HG03442 (cell line): ENCODE results near the gene MSMP.
A peak's percentile ranks its signal among the peaks of the same experiment; 100 is the strongest.

Experiments used
- ATAC-seq: cut with Tn5 transposase; IDR thresholded peaks from one replicate; pipeline ENCODE4 v1.9.1; 2021; ENCODE audit warnings: mild to moderate bottlenecking, moderate library complexity; ENCODE audit not compliant: unreplicated experiment

Gene MSMP

DNA sequence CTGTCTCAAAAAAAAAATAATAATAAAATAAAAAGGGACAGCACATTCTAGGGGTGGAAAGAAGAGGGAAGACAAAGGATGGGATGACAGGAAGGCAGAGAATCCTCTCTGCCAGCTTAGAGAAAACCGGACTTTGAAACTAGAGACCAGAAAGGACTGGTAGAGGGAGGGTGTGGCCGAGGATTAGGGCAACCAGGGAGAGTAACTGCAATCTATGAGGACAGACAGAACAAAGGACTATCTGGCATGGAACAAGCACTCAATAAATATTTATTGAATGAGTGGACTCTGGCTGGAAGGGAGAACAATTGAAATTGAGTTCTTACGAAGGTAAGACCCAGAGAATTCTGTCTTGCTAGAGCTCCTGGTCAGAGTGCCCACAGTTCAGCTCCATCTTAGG lies 7.5 kb downstream of the MSMP start:
- no peak for ATAC-seq

DNA sequence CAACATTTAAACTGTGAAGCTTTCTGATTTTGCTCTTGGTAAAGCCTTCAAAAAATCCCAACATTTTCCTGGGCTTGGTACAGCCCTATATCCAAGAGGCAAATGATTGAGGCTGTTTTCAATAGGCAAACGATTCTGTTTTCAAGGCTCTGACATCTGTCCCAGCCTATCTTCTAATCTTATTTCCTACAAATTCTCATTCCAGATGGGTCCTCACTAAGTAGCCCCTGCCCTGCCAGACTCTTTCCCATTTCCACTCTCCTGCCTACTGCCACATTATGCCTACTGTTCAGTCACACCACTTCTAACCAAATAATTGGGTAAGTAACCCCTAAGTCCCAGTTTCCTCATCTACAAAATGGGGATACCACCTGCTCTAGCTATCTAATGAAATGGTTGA lies 8.5 kb downstream of the MSMP start:
- ATAC-seq, result no peak

DNA sequence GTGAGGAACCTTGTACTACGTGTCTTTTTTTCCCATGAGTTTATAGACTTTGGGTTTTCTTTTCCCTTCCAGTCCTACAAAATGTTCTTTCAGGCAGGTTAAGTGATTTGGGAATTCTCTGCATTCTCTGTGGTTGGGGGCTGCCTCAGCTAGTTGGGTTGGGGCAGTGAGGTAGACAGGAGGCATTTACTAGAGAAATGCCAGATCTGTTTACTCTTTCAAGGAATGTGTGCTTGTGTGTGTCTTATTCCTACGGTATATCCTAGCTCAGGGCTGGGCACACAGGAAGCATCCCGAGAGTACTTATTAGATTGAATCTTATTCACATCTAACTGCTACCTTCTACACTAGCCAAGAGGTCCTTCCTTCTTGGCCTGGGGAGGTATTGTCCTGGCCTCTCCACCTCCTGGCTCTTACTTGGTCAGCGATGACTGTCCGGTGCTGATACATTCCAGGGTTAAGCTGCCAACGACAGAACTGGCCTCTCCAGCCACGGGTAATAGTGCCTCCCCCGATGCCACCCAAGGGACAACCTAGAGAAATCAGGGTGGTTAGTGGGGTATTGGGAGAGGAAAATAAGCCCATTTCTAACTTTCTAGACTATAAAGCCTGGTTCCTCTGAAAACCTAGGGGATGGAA lies 10.1 kb downstream of the MSMP start:
- ATAC-seq, result no peak

DNA sequence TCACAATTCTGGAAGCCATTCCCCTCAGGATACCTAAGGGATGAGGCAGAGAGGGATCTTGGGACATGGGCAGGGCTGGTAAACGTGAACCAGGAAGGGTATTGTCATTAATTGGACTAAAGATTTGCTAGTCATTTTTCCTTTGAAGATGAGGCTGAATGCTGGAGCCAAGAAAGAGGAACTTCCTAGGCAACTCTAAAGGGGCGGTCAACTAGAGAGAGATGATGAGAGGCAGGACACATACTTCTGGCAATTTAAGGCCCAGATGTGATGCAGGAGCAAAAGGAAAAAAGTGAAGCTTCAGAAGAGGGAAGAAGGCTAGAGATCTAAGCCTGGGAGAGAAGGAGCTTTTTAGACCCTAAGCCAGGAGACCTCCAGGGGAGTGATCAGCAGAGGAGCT lies 10.6 kb downstream of the MSMP start:
- no peak for ATAC-seq

DNA sequence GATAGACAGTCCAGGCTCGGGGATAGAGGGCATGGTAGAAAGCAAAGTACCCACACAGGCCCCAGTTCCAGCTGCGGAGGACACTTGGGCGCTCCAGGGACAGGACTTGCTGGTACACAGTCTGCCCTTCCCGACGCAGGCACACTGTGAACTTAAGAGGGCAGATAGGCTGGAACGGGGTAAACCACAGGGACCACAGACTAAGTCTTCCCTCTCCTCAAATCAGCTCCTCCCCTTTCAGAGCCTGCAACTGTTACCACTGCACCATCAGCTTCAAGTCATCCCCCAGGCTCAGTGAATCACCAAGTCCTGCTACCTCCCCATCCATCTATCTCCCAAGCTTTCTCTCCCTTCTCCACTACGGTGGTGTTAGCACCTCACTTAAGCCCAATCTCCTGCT lies 12.3 kb downstream of the MSMP start:
- no peak for ATAC-seq

DNA sequence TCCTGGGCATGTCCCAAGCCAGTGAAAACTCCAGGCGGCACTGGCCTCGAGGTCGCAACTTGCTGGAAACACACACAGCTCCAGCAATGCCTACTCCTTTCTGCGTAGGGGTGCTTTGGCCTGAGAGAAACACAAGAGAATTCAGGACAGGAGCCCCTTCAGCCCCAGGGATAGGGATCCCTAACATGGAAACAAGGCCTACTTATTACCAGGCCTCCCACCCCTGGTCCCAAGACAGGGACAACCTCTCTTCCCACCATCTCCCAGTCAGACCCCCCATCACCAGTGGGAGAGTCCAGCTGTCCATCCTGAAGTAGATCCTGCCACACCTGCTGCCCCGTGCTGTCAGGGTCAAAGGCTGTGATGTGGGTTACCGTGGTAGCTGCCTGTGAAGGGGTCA lies 13.8 kb downstream of the MSMP start:
- ATAC-seq, result no peak

DNA sequence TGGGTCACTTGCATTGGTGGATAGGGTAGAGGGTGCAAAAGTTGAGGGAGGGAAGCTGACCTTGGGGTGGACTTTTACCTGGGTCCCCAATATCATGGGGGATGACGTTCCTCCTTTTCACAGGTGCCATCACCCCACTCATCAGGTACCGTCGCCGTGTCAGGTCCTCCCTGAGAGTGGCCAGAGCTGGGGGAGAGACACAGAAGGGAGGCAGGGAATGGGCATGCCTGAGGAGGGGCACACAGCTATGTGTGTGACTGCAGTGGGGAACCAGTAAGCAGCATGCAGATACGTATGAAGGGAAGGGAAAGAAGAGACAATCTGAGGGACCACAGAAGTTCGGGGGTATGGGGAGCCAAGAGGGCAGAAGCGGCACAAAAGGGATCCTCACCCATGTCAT lies 15.2 kb downstream of the MSMP start:
- ATAC-seq, result no peak

DNA sequence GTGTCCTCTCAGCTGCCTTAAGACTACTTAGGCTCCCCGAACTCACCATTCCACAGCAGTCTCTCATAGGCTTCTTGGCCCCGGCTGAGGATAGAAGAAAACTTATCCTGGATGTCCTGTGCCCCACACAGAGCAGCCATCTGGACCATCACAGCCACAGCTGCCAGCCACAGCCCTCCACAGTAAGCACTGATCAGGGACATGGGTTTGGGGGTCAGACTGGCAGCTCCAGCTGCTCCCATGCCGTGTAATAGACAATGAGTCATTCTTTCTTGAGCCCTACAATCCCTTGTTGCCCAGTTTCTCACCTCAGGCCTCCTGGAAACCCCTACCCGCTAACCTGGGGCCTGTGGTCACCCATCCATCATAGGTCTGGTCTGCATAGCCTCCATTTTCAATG lies 15.9 kb downstream of the MSMP start:
- no peak for ATAC-seq

DNA sequence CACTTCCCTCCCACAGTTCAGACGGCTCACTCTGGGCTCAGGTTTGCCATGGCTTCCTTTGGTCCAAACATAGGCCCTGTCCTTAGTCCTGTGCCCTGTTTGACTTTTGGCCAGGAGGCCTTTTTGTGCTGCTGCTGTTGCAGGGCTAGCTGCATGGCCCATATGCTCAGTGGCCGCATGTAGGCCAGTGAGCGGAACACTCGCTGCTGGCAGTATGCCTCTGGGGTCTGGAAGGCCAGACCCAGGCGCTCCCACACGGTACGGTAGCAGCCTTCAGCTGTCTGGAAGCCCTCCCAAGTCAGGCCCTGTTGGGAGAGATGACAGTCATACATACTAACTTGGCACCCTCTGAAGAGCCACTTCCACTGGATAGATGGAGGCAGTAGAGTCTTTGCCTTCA lies 16.9 kb downstream of the MSMP start:
- no peak for ATAC-seq

DNA sequence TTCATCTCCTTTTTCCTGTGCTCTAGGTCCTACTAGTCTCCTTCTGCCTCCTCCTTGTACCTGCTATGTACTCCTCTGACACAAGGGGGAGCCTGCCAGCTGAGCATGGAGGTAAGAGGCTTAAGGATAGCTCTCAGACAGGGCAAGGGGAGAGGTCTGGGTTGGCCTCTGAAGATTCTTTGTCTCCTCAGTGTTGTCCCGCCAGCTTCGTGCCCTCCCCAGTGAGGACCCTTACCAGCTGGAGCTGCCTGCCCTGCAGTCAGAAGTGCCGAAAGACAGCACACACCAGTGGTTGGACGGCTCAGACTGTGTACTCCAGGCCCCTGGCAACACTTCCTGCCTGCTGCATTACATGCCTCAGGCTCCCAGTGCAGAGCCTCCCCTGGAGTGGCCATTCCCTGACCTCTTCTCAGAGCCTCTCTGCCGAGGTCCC lies 17.9 kb downstream of the MSMP start:
- no peak for ATAC-seq

DNA sequence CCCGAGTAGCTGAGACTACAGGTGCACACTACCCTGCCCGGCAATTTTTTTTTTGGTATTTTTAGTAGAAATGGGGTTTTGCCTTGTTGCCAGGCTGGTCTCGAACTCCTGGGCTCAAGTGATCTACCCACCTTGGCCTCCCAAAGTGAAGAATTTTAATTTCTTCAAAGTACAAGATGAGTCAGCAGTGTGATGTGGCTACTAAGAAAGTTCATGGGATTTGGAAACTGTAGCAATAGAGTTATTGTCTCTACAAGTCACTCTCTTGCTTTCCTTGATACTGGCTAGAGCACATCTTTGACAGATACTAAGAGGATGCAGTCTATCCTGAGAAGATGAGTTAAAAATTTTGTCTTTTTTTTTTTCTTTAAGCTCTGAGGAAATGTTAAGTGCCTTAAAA lies 20.0 kb downstream of the MSMP start:
- ATAC-seq, result no peak

DNA sequence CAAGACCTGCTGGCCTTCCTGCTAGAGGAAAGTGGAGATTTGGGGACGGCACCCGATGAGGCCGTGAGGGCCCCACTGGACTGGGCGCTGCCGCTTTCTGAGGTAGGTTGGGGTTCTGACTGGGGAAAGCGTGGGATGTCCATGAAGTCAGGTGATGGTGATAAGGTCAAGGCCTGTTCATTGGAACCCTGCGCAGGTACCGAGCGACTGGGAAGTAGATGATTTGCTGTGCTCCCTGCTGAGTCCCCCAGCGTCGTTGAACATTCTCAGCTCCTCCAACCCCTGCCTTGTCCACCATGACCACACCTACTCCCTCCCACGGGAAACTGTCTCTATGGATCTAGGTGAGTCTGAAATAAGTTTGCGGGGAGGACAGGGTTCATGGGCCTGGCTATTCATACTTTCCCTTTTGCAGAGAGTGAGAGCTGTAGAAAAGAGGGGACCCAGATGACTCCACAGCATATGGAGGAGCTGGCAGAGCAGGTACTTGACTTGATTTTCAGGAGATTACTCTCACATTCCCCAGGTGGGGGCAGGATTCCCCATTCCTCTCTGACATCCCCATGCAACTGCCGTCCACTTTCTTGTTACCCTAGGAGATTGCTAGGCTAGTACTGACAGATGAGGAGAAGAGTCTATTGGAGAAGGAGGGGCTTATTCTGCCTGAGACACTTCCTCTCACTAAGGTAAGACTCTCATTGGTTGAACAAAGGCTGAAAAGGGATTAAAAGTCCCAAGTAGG lies 21.1 kb downstream of the MSMP start:
- no peak for ATAC-seq

DNA sequence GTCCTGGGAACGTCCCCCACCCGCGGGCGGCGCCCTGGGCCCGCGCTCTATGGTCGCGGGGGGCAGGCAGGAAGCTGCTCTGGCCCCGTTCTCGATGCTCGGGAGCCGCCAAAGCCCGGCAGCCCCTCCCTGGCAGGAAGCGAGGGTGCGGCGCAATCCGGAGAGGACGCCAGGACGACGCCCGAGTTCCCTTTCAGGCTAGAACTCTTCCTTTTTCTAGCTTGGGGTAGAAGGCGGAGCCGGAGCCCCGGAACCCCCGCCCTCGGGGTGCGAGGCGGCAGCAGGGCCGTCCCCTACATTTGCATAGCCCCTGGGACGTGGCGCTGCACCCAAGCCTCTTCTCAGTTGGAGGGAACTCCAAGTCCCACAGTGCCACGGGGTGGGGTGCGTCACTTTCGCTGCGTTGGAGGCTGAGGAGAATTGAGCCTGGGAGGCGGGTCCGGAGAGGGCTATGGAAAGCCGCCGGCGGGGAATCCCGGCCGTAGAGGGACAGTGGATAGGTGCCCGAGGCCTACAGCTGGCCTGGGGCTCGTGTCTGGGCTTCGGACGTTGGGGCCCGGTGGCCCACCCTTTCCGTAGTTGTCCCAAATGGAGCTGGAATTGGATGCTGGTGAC lies 21.8 kb downstream of the MSMP start, which contains the start of the genes CREB3 and TLN1:
Gene CREB3 (plus strand): TSS at position 482 of the 615 bp plus-strand sequence. CDS start 107 bp downstream, at position 589.
Gene TLN1 (minus strand): TSS at position 11 of the 615 bp plus-strand sequence. CDS start 6,501 bp downstream, outside the sequence.
- peak; percentile 79 for ATAC-seq

DNA sequence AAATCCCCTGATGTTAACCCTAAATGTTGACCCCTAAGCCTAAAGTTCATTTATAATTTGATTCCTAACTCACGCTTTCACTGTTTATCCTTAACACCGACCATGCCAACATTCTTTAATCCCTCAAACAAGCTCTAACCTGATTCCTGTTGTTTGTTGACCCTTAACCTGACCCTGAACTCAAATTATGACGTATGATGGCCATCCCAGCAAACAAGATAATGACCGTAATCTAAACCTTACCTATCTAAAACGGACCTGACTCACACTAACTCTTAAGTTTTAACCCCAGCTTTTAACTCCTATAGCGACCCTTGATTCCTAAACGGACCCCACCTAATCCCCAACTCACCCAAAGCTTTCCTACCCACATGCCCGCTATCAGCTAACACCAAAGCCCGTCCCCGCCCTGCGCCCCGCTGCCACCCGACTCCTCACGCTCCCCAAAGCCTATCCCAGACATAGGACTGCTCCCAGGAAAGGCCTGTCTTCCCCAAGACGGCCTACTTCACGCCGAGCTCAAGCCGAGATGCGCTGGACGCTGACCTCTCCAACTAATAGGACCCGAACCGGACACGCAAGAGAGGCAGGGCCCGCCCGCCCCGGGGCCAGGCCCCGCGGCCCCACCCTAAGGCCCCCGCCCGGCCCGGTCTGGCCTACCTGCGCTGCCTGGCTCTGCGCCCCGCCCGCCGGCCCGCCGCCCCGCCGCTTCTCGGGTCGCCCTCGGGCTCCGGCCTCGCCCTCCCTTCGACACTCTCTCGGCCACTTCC lies 22.5 kb downstream of the MSMP start:
- ATAC-seq, result no peak

DNA sequence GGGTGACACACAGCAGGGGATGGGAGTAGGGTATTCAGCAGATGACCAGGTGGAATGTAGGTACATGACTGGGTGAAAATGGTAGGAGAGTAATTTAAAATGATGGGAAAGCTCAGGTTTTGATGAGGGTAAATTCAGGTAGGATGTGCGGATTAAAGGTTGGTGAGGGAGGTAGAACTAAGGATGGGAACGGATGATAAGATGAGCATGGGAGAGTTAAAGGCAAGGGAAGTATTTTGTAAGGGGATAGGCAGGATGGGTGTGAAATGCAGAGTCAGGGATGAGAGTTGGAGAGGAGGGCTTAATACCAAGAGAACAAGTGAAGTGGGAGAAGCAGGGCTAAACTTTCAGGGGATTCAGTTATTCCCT lies 23.6 kb downstream of the MSMP start:
- no peak for ATAC-seq

DNA sequence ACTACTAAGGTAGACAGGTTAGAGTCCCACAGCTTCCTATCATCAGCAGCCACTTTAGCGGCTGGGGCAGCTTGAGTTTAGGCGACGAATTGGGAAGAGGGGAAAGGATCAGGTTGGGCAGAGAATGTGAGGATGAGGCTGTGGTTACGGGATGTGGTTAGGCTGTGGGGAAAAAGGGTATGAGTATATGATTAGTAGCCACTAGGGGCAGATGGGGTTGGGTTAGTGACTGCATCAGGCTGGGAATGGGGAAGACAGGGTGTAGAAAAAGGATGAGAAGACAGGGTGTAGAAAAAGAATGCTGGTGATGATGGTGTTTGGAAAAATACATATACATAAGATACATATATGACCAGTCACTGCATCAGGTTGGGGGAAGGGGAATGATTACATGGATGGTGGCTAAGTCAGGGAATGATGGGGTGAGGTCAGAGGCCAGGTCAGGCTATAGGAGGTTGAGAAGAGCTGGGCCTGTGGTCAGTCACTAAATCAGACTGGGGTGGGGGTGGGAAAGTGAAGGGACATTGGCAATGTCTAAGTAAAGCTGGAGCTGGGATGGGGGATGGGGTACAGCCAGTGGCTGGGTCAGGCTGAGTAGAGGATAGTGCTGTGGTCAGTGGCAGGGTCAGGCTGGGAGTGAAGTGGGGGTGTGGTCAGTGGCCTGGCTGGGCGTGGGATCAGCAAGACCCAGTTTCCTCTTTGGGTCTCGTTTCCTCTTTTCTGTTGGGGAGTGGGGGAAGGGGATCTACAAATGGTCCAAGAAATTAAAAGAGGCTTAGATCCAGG lies 24.2 kb downstream of the MSMP start:
- no peak for ATAC-seq

DNA sequence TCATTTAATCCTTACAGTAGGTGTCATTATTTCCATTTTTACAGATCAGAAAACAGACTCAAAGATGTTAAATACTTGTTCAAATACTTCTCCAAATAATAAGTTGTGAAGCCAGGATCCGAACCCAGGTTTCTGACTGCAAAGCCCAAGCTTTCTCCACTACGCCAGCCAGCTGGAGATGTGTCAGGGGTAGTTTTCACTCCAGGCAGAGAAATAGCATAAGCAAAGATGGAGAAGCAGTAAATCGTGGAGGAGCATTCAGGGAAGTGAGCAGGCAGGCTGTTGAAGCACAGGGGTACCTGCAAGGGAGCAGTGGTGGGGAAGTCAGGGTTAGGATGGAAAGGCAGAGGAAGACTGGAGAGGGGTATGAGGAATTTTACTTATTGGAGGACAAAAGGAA lies 25.0 kb downstream of the MSMP start:
- no peak for ATAC-seq

DNA sequence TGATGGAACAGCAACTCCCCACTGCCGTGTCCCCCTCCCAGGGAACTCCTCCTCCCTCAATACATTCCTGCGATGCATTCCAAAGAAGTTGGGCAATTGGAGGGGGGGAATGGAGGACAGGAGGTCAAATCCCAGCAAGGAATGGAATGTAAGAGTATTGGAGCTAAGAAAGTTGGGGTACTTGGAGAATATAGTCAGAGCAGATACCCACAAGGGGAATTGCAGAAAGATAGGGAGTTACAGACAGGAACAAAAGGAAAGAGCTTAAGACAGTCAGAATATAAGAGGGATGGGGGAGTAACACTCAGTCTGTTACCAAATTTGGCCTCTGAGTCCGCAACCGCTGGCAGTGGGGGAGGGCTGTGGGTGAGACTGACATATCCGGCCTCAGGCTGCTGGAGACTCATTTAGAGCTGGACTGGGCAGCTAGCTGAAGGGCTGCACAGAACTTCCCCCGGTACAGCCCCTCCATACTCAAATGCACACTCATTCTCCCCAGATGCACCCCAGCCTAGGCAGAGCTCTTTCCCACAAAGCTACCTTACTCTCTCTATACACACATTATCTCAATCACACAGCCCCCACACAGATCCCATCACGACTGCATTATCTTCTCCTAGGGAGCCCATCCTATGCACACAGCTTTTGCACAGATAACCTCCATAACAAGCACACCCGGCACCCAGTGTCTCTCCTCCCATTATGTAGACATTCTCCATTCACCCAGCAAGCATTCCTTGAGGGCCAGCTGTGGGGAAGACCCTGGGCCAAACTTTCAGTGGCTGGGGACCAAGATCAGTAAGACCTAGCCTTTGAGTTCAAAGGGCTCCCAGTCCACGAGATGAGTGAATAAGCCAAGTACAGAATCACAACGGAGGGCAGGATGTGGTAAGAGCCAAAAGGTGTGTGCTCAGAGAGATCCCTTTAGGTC lies 25.8 kb downstream of the MSMP start:
- no peak for ATAC-seq

DNA sequence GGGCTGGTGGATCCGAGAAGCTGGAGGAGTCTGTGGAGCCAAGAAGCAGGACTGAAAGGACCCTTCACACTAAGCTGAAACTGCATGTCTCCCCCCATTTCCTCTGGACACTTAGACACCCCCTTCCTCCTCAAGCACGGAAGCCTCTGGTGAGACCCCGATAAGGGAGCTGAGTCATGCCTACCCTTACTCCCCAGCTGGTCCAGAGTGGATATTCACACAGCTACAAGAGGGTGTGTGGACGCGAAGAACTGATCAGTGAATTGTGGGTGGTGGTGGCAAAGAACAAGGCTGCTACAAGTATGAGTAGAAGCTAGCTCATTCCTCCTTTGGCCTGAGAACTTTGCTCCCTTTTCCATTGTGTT lies 26.4 kb downstream of the MSMP start:
- ATAC-seq, result no peak

DNA sequence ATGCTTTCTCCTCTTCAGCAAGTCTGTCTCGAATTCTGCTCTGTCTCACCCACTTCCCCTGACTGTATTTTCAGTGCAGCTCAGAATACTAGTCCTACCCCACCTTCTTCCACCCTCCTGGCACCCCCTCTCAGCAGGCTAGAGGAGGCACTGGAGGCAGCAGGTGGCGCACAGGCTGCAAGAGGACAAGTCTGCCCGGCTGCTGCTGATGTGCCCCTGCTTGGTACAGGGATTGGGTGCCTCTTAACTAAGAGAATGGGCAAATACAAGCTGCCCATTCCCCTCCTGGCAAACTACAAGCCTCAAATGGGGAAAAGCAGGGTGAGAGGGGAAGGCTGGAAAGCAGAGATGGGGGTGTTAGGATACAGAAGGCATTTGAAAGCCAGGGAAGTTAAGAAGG lies 27.1 kb downstream of the MSMP start:
- no peak for ATAC-seq
